Tibial nerve (tissue), 4 donors: Measurements from ENCODE around the gene UAP1. TPM values are rescaled to one million over a fixed set of nuclear protein-coding genes. Genes with fewer than 3 reads are reported as not detected.
A peak's percentile ranks its signal among the peaks of the same experiment; 100 is the strongest.

Experiments
- DNase-seq, 2 donors: peaks; one replicate each; pipeline ENCODE4 v3.0.0-alpha.2; 2019; ENCODE audit warnings: low spot score in 2 of 2
- H3K27ac ChIP-seq, 4 donors: fragments of 200-600 bp; sonication (generic) in 3 of 4; one replicate each; pipeline ENCODE4 v1.5.1; 2017 to 2019; ENCODE audit warnings: mild to moderate bottlenecking in 1 of 4
- H3K27me3 ChIP-seq, 2 donors: fragments of 200-600 bp; sonication (generic) in 1 of 2; one replicate each; pipeline versions ENCODE4 v1.5.1 to v1.6.0; 2017 to 2019
- H3K36me3 ChIP-seq, 3 donors: fragments of 200-600 bp; sonication (generic); one replicate each; pipeline ENCODE4 v1.5.1; 2018 to 2019
- H3K4me1 ChIP-seq, 4 donors: fragments of 200-600 bp; sonication (generic) in 3 of 4; one replicate each; pipeline ENCODE4 v1.5.1; 2017 to 2019
- H3K4me3 ChIP-seq, 4 donors: fragments of 200-600 bp; sonication (generic) in 3 of 4; one replicate each; pipeline ENCODE4 v1.5.1; 2017 to 2019; ENCODE audit warnings: mild to moderate bottlenecking in 1 of 4, moderate library complexity in 1 of 4
- H3K9me3 ChIP-seq, 4 donors: fragments of 200-600 bp; sonication (generic) in 3 of 4; one replicate each; pipeline ENCODE4 v1.5.1; 2017 to 2019
- CTCF ChIP-seq, 5 experiments: fragments of 200-600 bp in 3 of 5; fragments of 450-650 bp in 2 of 5; sonication (generic) in 3 of 5; IDR thresholded peaks; one replicate each; pipeline ENCODE4 v1.5.1; 2016 to 2019; ENCODE audit warnings: antibody characterized with exemption in 5 of 5, mild to moderate bottlenecking in 3 of 5, moderate library complexity in 2 of 5
- EP300 ChIP-seq, 2 donors: sonication (generic); formaldehyde crosslinking; IDR thresholded peaks; one replicate each; pipeline ENCODE4 v1.6.1; 2017; ENCODE audit warnings: antibody characterized with exemption in 2 of 2, mild to moderate bottlenecking in 1 of 2
- POLR2A ChIP-seq, 2 donors: fragments of 450-650 bp; IDR thresholded peaks; one replicate each; pipeline ENCODE4 v1.6.1; 2017; ENCODE audit warnings: antibody characterized with exemption in 2 of 2, mild to moderate bottlenecking in 2 of 2, moderate library complexity in 2 of 2
- WGBS, 2 donors: methylation state at CpG; one replicate each; pipeline ENCODE4 v1.1.5; 2018; 5-methylcytosine and 5-hydroxymethylcytosine counted together
- total RNA-seq, 4 donors: library from RNA; depleted of rRNA; stranded (reverse); fragments of >200 nt; gene quantifications; one replicate each; pipeline ENCODE4 v1.1.0, GENCODE V29; 2016

The UAP1 gene
- total RNA-seq, 4 donors from 2014 or later, result 93.9 to 194 (median 113) TPM

GRCh38 chr1:162536511-162536910, 25.0 kb upstream of the UAP1 start:
- Histone ChIP-seq H3K36me3 (peaks cover 0 to 6% (median 0%) of the 10 kb centered on the region in 3 donors), H3K27me3 (no peaks in the 10 kb centered on the region), H3K4me3 (no peak overlapping the region), H3K9me3 (no peaks in the 10 kb centered on the region), H3K4me1 (peaks cover 0 to 3% (median 0%) of the 10 kb centered on the region in 4 donors), H3K27ac (no peak overlapping the region)
- no peak for TF ChIP-seq POLR2A (IDR thresholded peaks at IDR 0.05)
- TF ChIP-seq CTCF (IDR thresholded peaks at IDR 0.05), result no peak
- no peak for TF ChIP-seq EP300 (IDR thresholded peaks at IDR 0.05)
- WGBS, 2 donors, result 89 to 91% methylated on average over 2 of the region's 2 CpGs
- DNase-seq, result no peak

GRCh38 chr1:162537216-162537615, 24.3 kb upstream of the UAP1 start:
- H3K4me3 ChIP-seq, result no peak overlapping the region

GRCh38 chr1:162538815-162539431, 22.6 kb upstream of the UAP1 start:
- DNase-seq, result no peak
- Histone ChIP-seq H3K27ac (no peak overlapping the region), H3K36me3 (no peaks in the 10 kb centered on the region), H3K4me1 (peaks cover 0 to 5% (median 0%) of the 10 kb centered on the region in 4 donors), H3K9me3 (peaks cover 0 to 7% (median 0%) of the 10 kb centered on the region in 4 donors), H3K4me3 (no peak overlapping the region), H3K27me3 (no peaks in the 10 kb centered on the region)
- 82 to 86% methylated on average over 1 of the region's 1 CpG for WGBS, 2 donors
- TF ChIP-seq EP300 (IDR thresholded peaks at IDR 0.05) (no peak), POLR2A (IDR thresholded peaks at IDR 0.05) (no peak), CTCF (IDR thresholded peaks at IDR 0.05) (no peak)

More at GRCh38 chr1:162537216-162537615, 24.3 kb upstream of the UAP1 start:
- Histone ChIP-seq H3K27me3 (no peaks in the 10 kb centered on the region), H3K4me1 (peaks cover 0 to 5% (median 0%) of the 10 kb centered on the region in 4 donors), H3K9me3 (no peaks in the 10 kb centered on the region), H3K27ac (no peak overlapping the region), H3K36me3 (no peaks in the 10 kb centered on the region)
- WGBS, 2 donors, result 70 to 78% methylated on average over 2 of the region's 2 CpGs
- DNase-seq, result no peak
- TF ChIP-seq POLR2A (IDR thresholded peaks at IDR 0.05) (no peak), EP300 (IDR thresholded peaks at IDR 0.05) (no peak), CTCF (IDR thresholded peaks at IDR 0.05) (no peak)

GRCh38 chr1:162541619-162542141, 19.8 kb upstream of the UAP1 start:
- Histone ChIP-seq H3K4me3 (no peak overlapping the region), H3K27ac (peak overlapping the region in 3 of 4 donors; percentile 4 to 81 (median 62)), H3K36me3 (no peaks in the 10 kb centered on the region), H3K9me3 (peaks cover 0 to 7% (median 0%) of the 10 kb centered on the region in 4 donors), H3K4me1 (peaks cover 0 to 5% (median 0%) of the 10 kb centered on the region in 4 donors), H3K27me3 (no peaks in the 10 kb centered on the region)
- peak in 1 of 2 donors; percentile 56 for DNase-seq
- WGBS, 2 donors, result 50 to 65% methylated on average over 5 of the region's 5 CpGs
- peak in 1 of 2 donors; percentile 49 for TF ChIP-seq EP300 (IDR thresholded peaks at IDR 0.05)
- no peak for TF ChIP-seq CTCF (IDR thresholded peaks at IDR 0.05)
- no peak for TF ChIP-seq POLR2A (IDR thresholded peaks at IDR 0.05)

- WGBS, 2 donors, result 99 to 100% methylated on average over 3 of the region's 3 CpGs
- no peak overlapping the region for H3K27ac ChIP-seq
Observed at GRCh38 chr1:162543228-162543627, 18.3 kb upstream of the UAP1 start.

More at GRCh38 chr1:162543228-162543627, 18.3 kb upstream of the UAP1 start:
- Histone ChIP-seq H3K27me3 (no peaks in the 10 kb centered on the region), H3K4me1 (peaks cover 0 to 5% (median 0%) of the 10 kb centered on the region in 4 donors), H3K4me3 (no peak overlapping the region), H3K36me3 (no peaks in the 10 kb centered on the region), H3K9me3 (peaks cover 0 to 7% (median 0%) of the 10 kb centered on the region in 4 donors)
- DNase-seq, result no peak
- TF ChIP-seq CTCF (IDR thresholded peaks at IDR 0.05), result no peak
- no peak for TF ChIP-seq EP300 (IDR thresholded peaks at IDR 0.05)
- no peak for TF ChIP-seq POLR2A (IDR thresholded peaks at IDR 0.05)
